Suppressor macrophage treated with lipopolysaccharide for 4 hours (primary cell): ENCODE data around the gene FAM229A.
"Not testable (repeated sequence)": the region's sequence is repeated elsewhere in the genome, so short reads cannot be mapped to it uniquely, and the experiment has no call there.

ENCODE experiments used
- DNase-seq: peaks from one replicate; pipeline ENCODE4 v3.0.0-alpha.2; 2020

FAM229A gene, protein sequence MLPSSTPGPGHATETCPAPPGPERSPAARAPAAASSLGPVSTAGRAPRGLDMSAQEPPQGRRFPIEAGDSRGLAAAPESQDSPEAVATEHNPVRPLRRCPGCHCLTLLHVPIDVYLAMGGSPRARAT

DNA sequence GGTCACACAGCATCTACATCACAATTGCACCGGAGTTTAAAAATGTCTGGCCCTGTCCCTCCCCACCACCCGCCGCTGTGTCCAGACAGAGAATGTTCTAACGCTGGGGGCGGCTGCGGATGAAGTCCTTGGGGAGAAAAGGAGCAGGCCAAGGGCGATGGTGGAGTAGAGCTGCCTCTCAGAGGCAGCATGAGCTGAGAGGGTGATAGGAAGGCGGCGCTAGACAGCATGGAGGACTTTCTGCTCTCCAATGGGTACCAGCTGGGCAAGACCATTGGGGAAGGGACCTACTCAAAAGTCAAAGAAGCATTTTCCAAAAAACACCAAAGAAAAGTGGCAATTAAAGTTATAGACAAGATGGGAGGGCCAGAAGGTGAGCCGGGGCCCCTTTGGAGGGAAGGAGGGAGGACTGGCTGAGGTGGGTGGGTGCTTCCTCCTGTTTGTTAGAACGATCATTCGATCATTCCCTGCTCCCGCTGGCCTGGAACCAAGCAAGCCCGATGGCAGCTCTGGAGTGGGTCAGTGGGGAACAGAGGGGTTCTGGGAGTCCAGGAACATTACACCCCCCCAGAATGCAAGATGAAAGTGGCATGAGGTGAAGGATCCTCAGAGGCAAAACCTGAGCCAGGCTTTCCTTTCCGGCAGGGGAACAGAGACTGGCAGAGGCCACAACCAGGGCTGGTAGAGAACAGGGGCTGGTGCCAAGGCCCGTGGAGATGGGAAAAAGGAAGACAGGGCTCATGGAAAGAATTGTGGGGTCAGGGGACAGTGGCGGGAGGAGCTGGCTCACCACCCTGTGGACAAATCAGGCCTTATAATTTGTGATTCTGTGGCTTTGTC is at the start of gene FAM229A, which contains the start of gene TSSK3:
Gene FAM229A (minus strand): TSS at position 12 of the 840 bp plus-strand sequence. CDS start 394 bp downstream, outside the sequence.
Gene TSSK3 (plus strand): TSS at position 66 of the 840 bp plus-strand sequence. CDS start 163 bp downstream, at position 229.
- DNase-seq: no peak

DNA sequence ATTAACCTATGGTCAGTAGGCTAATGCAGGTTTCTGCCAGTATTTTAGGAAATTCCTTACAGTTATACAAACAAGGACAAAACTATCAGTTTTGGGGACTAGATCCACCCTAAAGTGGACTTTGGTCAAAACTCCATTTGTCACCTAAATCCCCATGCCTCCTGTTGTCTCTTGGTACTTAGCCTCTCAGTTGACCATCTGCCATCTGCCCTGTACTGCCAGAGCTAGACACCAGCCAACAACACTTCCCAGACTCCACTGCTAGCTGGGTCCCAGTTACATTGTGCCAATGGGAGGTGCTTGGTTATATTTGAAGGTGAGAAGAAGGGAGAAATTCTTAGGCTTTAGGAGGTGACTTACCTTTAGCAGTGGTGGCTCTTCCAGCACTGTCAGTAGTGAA is 49.0 kb upstream of the FAM229A start:
- no peak for DNase-seq

DNA sequence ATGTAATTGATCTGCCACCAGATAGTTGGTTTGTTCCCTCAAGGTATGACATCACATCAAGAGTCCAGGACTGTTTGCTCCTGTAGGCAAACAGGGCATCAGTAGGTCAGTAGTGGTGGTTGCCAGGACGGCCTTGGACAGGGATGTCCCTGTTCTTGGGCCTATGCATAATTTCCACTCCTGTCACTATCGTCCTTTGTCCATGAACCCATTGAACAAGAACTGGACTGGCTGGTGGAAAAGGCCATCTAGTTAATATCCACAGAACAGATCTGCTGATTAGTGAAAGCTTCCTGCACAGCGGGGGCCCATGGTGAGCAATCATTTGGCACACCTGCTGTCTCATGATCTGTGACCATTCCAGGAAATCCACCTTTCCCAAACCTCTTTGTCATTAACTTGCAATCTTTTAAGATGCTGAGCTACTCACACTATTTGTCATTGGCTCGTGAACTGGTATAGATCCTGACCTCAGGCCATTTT is 44.4 kb upstream of the FAM229A start:
- no peak for DNase-seq

DNA sequence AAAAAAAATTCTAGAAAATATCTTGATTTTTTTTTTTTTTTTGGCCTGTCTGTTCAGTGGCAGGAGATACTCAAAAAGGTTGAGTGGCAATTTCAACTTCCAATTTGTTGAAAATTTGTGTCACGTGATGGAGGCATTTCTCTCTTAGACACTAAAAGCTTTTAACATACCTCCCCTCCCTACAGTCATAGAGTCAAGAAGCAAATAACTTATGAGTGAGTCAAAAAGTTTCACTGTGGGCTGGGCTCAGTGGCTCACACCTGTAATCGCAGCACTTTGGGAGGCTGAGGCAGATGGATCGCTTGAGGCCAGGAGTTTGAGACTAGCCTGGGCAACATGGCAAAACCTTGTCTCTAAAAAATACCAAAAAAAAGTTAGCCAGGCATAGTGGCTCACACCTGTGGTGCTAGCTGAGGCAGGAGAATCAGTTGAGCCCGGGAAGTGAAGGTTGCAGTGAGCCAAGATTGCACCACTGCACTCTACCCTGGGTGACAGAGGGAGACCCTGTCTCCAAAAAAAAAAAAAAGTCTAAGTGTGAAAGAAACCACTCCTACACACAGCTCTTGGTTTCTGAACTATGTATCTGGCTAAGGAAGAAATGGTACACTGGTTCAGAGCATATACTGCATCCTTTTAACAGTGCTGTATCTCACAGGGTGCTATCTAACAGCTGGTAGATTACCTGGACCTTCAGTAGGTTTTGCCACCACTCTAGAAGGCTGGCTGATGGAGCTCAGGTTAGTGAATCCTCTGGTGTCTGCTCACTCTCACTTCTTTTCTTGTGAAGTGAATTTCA is 43.6 kb upstream of the FAM229A start:
- DNase-seq: no peak

DNA sequence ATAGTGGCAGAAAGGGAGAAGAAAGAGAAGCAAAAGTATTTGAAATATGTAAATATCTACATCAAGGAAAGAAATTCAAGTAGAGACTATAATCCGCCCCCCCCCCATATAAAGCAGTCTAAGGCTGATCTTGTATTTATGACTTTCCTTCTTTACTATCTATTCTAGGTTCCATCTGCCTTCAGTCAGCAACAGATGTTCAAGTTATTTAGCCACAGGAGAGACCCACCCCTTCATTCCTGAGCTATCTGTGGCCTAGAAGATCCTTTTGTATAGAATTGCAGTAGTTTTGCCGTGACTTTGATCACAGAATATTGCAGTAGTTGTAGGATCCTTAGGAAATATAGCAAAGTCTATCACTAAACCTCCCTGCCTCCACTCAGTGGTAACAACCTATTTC is 42.7 kb upstream of the FAM229A start:
- DNase-seq: no peak

DNA sequence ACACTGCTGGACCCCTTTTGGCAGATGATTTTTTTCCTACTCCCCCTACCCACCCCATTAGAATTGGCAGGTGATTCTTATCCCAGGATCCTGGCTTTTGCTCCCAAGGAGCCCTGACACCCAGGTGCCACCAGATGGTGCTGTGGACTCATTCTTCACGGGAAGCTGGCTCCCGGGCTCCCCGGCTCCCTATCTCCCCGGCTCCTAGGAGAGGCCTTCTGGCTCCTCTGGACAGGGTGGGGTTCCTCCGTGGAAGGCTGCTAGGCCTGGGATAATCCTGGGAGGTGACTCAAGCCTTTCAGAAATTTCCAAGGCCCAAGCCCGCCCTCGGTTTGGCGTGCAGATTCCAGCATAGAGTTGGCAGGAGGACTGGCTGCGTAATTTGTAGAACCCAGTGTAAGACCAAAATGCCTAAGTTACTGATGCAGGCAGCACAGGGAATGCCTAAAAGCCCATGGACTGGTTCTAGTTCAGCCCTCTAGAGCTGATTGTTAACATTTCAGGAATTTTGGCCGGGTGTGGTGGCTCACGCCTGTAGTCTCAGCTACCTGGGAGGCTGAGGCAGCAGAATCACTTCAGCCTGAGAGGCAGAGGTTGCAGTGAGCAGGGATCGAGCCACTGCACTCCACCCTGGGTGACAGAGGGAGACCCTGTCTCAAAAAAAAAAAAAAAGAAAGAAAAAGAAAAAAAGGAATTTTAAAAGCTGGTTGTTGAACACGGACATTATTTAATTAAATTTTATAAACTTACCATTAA is 38.8 kb upstream of the FAM229A start:
- DNase-seq: peak; percentile 75

DNA sequence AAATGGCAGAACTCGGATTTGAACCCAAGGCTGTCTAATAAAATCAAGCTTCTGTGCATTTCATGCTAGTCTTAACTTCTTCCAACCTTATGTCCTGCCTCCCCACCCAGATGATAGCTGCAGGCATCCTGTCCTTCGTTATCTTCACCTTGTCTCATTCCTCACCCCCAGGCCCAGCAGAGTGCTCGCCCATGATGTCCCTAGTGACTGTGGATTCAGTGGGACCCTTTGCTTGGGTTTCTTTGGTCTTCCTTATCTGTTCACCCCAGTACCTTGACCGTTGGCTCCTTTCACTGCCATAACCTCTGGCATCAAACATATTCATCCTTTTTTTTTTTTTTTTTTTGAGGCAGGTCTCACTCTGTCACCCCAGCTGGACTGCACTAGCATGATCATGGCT is 37.6 kb upstream of the FAM229A start:
- no peak for DNase-seq

DNA sequence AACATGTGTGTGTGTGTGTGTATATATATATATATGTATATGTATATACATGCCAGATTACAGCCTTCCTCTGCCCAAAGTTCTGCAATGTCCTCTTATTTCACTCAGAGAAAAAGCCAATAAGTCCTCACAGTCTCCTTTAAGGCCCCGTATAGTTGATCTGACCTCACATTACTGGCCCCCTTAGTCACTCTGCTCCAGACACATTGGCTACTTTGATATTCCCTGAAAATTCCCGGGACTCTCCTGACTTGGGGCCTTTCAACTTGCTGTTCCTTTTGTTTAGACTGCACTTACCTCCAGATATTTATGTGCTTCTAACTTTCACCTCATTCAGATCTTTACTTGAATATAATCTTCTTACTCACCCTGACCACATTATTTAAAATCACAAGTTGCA is 36.1 kb upstream of the FAM229A start:
- no peak for DNase-seq

DNA sequence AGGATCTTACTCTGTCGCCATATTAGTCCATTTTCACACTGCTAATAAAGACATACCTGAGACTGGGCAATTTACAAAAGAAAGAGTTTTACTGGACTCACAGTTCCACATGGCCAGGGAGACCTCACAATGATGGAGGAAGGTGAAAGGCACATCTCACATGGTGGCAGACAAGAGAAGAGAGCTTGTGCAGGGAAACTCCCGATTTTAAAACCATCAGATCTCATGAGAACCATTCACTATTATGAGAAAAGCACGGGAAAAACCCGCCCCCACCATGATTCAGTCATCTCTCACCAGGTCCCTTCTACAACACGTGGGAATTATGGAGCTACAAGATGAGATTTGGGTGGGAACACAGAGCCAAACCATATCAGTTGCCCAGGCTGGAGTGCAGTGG is 34.2 kb upstream of the FAM229A start:
- DNase-seq: not testable (repeated sequence)

DNA sequence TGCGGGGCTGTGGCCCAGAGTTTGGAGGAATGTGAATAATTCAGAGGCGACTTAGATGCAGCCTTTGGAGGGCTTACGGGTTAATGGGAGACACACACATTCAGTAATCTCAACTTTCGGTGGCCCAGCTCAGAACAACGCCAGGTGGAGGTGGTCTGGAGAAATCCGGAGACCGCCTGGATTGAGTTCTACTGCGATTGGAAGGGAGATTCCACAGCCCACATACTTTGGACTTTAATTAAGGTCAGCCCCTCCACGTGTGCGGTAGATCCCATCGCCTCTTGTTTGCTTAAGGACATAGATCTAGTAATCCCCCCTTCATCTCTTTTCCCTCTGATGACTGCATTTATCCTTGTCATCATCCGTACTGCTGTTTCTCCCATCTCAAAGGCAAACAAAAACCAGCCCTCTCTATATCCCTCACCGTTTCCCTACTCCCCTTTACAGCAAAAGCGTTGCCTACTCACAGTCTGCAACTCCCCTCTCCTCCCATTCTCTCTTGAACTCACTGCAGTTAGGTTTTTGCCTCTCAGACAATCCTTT is 32.7 kb upstream of the FAM229A start:
- DNase-seq: no peak

DNA sequence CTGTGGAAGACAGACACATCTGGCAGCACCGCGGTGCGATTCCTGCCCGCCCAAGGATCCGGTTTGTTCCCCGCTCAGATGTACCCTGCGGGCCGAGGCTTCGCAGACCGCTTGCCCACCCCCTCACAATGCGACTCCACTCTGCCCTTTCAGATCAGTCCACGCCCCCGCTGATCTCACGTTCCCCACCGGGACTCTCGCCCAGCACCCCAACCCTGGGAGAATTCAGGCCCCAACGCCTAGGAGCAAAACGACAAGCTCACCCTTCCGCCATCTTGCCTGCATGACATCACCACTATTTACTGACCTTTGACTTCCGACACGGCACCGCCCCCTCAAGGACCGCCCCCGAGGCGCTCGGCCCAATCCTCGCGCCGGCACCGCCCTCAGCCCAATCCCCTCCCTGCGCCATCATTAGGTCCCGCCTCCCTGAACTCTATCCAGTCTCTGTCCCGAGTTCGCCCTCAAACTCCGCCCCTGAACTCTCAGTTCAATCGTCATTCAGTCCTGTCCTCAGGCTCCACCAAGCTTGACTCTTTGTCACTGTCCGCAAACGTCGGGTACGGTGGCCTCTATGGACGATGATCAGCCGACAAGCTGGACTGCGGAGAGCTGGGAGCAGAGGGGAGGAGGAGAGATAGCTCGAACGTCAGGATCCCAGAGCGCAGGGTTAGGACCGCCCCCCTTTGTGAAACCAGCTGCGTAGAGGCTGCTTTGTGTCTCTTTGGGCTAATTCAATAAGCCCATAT is 32.0 kb upstream of the FAM229A start, which contains the start of gene BSDC1:
Gene BSDC1 (minus strand): TSS at position 301 of the 749 bp plus-strand sequence. CDS start 27 bp downstream, at position 274.
- DNase-seq: peak; percentile 99

DNA sequence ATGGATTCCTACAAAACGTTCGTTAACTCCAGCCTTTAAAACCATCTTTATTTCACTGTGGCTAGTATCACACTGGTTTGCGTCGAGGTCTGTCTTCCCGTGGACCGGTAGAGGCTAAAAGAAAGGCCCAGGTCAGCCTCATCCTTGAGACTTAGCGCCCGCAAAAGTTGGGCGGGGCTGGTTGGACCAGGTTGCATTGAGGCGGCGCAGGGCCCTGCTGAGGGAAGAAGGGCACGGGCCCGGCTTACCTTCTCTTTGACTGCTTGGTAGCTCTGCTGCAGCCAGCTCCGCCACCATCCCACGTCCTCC is 31.5 kb upstream of the FAM229A start:
- DNase-seq: peak; percentile 23

DNA sequence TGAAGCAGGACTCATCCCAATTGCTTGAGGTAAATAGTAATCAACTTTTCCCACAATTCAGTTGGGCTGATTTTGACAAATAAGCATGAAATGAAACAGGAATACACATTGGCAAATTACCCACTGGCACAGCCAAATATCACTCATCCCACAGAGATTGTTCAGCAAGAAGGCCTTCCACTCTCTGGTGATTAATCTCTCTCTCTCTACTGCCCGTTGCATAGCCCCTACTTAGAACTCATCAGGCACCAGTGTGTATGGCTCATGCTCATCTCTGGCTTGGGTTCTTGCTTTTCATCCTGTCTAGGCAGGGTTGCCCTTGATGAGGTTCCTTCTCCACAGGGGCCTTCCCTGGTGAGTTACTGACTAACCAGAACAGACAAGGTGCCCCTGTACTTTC is 30.9 kb upstream of the FAM229A start:
- DNase-seq: peak; percentile 11

DNA sequence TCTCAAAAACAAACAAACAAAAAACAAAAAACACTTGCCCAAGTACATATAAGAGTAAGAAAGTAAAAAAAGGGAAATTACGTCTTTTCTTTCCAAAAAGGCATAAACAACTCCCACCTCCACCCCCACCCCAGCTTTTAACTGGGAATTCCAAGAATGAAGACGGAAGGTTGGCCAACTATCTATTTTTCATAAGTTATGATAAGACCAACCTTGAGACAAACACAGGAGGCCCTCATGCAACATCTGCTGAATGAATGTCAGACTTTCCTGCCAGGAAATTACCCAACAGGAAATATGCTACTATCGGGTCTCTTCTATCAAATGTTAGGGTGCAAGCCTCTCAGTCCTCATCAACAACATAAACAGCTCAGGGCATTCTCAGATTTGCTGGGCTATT is 30.0 kb upstream of the FAM229A start:
- DNase-seq: no peak

DNA sequence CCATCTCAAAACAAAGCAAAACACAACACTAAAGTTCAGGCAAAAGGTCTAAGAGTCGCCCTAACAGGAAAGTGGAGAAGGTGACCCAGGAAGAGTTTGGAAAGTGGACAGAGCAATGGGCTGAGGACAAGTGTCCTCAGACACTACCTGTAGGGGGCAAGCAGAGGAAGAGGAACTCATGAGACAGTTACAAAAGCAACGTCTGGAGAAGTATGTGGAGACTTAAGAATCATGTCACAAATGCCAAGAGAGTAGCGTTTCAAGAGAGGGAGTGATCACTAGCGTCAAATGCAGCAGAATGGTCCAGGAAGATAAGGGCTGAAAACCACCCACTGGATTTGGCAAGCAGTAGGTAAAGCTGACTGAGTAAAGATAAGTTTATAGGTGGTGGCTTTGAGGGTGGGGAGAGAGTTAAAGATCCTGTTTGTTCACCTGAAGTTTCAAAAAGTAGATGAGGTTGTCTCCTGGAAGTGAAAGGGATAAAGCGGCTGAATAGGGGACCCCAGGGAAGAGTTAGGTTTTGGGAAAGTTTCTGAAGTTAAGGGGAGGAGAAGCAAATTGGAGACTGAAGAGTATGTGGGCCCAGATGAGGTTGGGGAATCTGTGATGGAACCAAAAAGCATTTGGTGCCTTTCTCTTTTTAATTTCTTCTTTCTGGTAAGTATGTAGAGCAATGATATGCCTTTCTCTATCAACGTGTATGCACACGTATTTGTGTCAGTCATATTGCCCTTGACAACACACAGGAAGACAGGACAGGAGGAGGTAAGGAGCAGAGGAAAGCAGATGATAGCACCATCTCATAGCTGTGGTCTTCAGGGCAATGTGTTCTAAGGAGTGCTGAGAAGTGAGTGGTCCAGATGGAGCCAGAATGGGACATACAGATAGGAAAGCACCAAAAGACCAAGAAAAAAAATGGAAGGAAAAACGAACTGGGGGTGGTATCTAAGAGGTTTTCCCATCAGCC is 28.9 kb upstream of the FAM229A start:
- no peak for DNase-seq

DNA sequence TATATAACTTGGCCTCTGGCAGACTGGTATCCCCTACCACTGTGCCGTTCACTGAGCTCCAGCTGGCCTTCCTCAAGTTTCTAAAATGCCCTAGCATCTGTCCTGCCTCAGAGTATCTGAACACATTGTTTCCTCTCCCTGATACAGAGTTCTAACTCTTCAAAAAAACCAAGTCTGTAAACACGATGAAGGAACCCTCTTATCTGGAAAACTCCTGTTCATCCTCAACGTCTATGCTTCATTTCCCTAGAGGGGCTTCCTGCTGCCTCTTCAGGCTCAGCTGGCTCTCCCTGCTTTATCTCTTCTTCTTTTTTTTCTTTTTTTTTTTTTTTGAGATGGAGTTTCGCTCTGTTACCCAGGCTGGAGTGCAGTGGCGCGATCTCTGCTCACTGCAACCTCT is 26.4 kb upstream of the FAM229A start:
- no peak for DNase-seq

DNA sequence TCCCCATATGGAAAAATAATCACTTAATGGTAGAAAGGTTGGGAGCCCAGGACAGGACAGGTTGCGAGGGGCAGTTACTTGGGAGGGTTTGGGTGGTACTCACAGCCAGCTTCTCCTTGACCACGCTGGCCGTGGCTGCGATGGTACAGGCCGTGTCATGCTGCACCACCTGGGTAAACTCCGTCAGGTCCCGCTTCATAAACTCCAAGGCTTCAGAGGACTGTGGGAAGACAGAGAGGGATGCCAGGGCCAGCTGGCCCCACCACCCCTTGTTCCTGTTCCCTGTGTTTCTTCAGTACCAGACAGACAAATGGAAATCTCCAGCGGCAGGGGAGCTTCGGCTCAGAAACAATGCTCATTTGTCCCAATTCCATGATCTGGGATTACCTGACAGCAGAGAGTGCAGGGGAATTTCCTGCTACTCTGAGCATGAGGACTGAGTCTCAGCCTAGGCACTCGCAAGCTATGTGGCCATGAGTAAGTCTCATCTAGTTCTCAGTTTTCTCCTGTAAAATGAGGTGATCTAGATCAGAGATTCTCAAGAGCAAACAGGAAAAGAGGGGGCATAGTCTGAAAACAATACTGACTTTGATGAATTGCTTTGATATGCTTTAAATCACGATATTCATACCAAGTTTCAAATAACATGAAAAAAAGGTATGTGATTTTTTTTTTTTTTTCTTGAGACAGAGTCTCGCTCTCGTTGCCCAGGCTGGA is 24.5 kb upstream of the FAM229A start:
- no peak for DNase-seq

DNA sequence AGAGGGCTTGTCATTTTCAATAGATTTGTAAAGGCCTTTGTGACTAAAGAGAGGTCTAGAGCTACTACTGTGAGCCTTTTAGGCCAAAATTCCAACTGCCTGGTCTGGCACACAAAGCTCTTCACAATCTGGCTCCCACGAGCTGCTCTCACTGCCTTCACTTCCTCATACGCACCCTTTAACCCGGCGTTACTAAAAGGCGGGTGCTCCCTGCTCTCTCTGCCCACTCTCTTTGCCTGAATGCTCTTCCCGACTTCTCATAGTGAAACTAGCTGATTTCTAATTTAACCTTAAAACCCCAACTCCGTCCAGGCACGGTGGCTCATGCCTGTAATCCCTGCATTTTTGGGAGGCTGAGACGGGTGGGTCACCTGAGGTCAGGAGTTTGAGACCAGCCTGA is 17.8 kb upstream of the FAM229A start:
- no peak for DNase-seq

DNA sequence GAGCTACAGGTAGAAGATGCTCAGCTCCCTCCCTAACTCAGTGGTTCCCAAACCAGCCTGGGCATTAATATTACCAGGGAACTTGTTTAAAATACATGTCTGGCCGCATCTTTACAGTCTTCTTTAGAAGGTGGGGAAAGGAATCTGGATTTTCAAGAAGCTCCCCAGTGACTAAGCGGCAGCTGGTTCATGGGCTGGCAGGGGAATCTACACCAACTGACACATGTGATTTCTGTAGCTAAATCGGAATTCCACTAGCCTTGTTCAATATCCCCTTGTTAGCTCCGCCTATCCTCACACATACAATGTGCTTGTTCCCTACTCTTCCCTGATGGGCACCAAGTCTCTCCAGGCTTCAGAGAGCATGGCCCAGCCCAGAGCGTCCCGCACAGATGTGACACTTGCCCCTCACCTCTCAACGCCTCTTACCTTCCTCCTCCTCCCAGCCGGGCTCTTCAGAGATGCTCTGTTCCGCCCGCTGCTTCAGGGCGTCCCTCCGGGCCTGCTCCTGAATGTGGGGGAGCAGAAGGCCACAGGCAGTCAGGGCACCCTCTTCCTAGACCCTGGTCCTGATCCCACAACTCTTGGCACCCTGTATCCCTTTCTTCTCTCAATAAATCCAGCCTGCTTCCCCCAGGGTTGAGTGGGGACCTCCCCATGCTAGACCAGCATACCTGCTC is 15.4 kb upstream of the FAM229A start:
- DNase-seq: no peak
